Adipocyte (in vitro differentiated cells): ENCODE data around the gene CTNNAL1.
A peak's percentile ranks its signal among the peaks of the same experiment; 100 is the strongest.

Source experiments
- DNase-seq: peaks from one replicate; pipeline ENCODE4 v3.0.0-alpha.2; 2015; ENCODE audit warnings: low read depth
- H3K27me3 ChIP-seq: replicated peaks from 2 replicates; pipeline ENCODE4 v1.7.0; 2013; ENCODE audit warnings: mild to moderate bottlenecking, low read length, moderate library complexity; ENCODE audit not compliant: control insufficient read depth, insufficient read depth
- H3K36me3 ChIP-seq: 2 replicates; pipeline ENCODE4 v1.7.0; 2013; ENCODE audit warnings: low read length, mild to moderate bottlenecking, moderate library complexity; ENCODE audit not compliant: control insufficient read depth, insufficient read depth, severe bottlenecking
- H3K4me1 ChIP-seq: 2 replicates; pipeline ENCODE4 v1.7.0; 2013; ENCODE audit warnings: mild to moderate bottlenecking, low read length, moderate library complexity; ENCODE audit not compliant: control insufficient read depth, insufficient read depth
- H3K4me3 ChIP-seq: 2 replicates; pipeline ENCODE4 v1.7.0; 2013; ENCODE audit warnings: mild to moderate bottlenecking, low read length, moderate library complexity
- H3K9ac ChIP-seq: 2 replicates; pipeline ENCODE4 v1.7.0; 2013; ENCODE audit warnings: mild to moderate bottlenecking, low read length, moderate library complexity
- H3K9me3 ChIP-seq: 2 replicates; pipeline ENCODE4 v1.7.0; 2013; ENCODE audit warnings: mild to moderate bottlenecking, low read length, moderate library complexity; ENCODE audit not compliant: control insufficient read depth

The CTNNAL1 gene

DNA sequence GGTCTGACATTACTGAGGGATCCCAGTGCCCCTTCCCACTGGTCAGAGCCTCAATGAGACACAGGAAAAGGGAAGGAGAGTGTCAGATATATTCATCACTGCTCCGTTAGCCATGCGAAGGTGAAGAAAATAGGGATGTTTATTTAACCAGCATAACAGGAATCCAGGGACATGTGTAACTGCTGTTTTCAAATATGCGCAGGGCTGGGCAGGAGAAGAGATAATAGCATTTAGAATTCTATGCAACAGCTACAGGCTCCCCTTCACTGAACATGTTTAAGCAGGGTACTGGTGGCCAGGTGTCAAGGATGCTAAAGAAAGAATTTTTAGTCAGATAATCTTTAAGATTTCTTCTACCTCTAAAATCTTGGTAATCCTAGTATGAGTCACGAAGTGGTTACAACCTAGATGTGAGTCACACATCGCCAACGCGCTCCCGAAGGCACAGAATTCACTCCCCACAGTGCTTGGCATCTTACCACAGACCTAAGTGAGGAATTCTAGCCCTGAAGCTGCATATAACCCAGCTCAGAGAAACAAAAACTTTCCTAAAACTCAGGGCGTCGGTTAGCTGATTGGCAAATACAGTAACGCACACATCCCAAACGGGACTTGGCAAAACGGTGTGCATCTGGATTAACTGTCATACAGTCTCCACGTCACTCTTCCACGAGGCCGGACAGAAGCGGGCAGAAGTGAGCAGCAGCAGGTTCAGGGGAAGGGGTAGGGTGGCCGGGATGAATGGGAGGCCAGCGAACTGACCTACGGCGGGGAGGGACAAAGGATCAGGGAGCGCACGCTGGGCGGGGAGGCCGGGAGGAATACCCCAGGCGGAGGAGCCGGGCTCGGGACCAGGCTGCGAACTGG, 1.1 kb downstream of the CTNNAL1 start:
- Histone ChIP-seq H3K9me3 (no peaks in the 10 kb centered on the region), H3K4me3 (peak overlapping the region; percentile 91), H3K9ac (peak overlapping the region; percentile 91), H3K27me3 (no peaks in the 10 kb centered on the region), H3K4me1 (peaks cover 39% of the 10 kb centered on the region), H3K36me3 (peaks cover under 1% of the 10 kb centered on the region)
- peak; percentile 96 for DNase-seq

DNA sequence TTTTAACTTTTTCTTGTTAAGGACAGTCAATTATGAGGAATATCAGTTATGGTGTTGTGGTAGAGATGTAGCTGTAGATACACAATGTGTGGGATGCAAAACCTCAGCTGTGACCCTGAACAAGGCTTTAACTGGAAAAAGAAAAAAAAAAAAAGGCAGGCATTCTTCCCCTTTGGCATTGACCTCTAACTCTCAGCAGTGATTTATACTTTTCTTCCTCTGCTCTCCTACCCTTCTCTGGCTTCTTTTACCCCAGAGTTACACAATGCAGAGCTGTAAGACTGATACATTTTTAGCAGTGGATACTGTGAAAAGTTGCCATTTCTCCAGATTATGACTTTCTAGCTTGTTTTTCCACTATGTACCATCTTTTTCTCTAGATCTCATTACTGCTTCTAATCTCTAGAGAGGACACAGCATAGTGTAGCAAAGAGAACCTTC, 2.0 kb downstream of the CTNNAL1 start:
- peak overlapping the region; percentile 91 for H3K4me3 ChIP-seq
- H3K9me3 ChIP-seq: no peaks in the 10 kb centered on the region
- peaks cover 39% of the 10 kb centered on the region for H3K4me1 ChIP-seq
- DNase-seq: peak; percentile 53
- peak overlapping the region; percentile 91 for H3K9ac ChIP-seq
- H3K27me3 ChIP-seq: no peaks in the 10 kb centered on the region
- no peaks in the 10 kb centered on the region for H3K36me3 ChIP-seq

DNA sequence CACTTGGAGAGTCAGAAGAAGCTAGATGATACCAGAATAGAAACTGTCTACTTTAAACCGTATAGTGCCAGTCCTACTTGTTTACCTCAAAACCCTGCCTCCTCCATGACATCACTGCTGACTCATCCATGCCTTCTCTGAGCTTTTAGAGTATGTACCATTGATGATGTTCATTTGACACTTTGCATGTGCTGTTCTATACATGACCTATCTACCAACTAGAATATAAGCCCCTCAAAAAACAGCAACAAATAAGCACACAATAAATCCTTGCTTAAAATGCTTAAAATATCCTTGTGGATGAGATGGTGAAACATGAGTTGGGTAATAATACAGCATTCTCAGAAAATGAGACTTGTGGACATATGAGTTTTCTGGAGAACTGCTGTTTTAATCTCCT, 2.6 kb downstream of the CTNNAL1 start:
- Histone ChIP-seq H3K4me3 (peak overlapping the region; percentile 91), H3K9me3 (no peaks in the 10 kb centered on the region), H3K4me1 (peaks cover 39% of the 10 kb centered on the region), H3K27me3 (no peaks in the 10 kb centered on the region), H3K36me3 (no peaks in the 10 kb centered on the region), H3K9ac (peak overlapping the region; percentile 91)
- peak; percentile 83 for DNase-seq

DNA sequence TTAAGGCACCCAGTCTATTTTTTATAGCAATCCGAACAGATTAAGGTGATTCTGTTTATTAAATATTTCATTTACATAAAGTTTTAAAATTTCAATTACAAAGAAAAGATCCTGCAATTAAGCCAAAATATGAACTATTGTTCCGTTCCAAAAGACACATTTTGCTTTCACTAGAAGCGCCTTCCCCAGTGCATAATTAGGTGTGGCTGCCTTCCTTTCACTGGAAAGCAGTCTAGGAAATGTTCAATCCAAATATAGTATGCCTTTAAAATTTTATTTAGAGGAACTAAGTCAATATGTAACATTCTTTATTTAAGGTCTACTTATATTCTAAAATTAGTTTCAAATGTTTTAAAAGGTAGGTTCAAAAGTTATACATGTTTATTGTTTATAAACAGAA, 7.6 kb downstream of the CTNNAL1 start:
- Histone ChIP-seq H3K9ac (no peak overlapping the region), H3K36me3 (no peaks in the 10 kb centered on the region), H3K27me3 (no peaks in the 10 kb centered on the region), H3K9me3 (peaks cover 11% of the 10 kb centered on the region), H3K4me3 (no peak overlapping the region), H3K4me1 (peaks cover 7% of the 10 kb centered on the region)
- no peak for DNase-seq

DNA sequence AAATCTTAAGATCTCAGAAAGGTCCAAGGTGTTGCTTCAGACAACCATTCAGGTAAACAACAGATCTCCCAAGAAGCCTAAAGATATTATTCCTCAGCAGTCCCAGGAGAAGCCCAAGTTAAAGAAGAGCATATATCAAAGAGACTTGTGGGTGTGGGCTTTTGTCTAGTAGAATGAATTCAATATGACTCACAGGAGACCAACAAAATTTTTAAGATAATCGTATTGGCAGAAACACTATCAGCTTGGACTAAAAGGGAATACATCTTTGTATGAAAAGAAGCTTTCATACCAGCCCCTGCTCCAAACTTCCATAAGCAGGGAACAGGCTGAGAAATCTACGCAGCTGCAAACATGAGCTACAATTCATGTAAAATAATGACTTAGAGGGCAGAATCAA, 10.2 kb downstream of the CTNNAL1 start:
- H3K9ac ChIP-seq: no peak overlapping the region
- no peaks in the 10 kb centered on the region for H3K4me1 ChIP-seq
- peaks cover 11% of the 10 kb centered on the region for H3K9me3 ChIP-seq
- no peak for DNase-seq
- H3K36me3 ChIP-seq: peaks cover 4% of the 10 kb centered on the region
- no peak overlapping the region for H3K4me3 ChIP-seq
- H3K27me3 ChIP-seq: no peaks in the 10 kb centered on the region

DNA sequence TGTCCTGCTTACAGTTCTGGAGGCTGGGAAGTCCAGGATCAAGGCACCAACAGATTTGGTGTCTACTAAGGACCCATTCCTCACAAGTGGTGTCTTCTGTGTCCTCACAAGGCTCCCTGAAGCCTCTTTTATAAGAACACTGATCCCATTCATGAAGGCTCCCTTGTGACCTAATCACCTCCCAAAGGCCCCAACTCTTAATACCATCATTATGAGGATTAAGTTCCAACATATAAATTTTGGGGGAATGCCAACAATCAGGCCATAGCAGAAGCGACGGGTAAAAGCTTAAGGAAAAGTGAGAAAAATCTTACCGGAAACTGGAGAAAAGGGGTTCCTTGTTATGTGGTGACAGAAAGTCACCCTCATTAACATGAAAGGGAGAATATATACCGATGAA, 11.2 kb downstream of the CTNNAL1 start:
- H3K9me3 ChIP-seq: peaks cover 11% of the 10 kb centered on the region
- no peak overlapping the region for H3K4me3 ChIP-seq
- H3K9ac ChIP-seq: no peak overlapping the region
- no peak for DNase-seq
- no peaks in the 10 kb centered on the region for H3K4me1 ChIP-seq
- H3K36me3 ChIP-seq: peaks cover 4% of the 10 kb centered on the region
- H3K27me3 ChIP-seq: no peaks in the 10 kb centered on the region

DNA sequence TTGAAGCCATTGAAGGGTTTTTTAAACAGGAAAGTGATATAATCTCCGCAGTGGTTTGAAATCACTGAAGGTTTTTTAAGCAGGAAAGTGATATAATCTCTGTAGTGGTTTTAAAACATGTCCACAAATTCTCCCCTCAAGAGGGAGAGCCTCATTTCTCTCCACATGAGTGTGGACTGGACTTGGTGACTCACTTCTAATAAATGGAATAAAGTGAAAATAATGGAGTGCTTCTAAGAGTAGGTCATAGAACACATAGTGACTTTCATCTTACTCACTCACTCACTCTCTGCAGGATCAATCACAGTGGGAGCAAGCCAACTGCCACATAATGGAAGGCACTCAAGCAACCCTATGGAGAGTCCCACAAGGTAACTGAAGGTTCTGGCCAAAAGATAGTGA, 12.0 kb downstream of the CTNNAL1 start:
- peak; percentile 34 for DNase-seq
- H3K36me3 ChIP-seq: peaks cover 4% of the 10 kb centered on the region
- no peaks in the 10 kb centered on the region for H3K27me3 ChIP-seq
- no peak overlapping the region for H3K9ac ChIP-seq
- no peak overlapping the region for H3K4me3 ChIP-seq
- H3K9me3 ChIP-seq: peaks cover 11% of the 10 kb centered on the region
- H3K4me1 ChIP-seq: no peaks in the 10 kb centered on the region

DNA sequence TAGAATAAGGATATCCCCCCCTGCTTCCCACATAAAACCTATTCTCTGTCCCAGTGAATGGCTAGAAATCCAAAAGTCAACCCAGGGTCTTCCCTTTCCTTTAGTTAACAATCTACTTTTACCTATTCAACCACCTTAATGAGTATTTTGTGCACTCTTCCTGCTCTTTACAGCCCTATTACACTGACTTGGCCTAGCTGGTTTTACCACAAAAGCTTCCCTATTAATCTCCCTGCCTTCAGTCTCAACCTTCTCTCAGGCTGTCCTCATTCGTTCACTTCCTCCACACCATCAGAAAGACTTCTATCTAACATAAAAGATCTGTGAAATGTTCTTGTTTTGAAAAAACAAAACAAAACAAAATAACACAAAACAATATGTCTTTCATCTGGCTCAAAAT, 16.2 kb downstream of the CTNNAL1 start:
- no peaks in the 10 kb centered on the region for H3K4me1 ChIP-seq

DNA sequence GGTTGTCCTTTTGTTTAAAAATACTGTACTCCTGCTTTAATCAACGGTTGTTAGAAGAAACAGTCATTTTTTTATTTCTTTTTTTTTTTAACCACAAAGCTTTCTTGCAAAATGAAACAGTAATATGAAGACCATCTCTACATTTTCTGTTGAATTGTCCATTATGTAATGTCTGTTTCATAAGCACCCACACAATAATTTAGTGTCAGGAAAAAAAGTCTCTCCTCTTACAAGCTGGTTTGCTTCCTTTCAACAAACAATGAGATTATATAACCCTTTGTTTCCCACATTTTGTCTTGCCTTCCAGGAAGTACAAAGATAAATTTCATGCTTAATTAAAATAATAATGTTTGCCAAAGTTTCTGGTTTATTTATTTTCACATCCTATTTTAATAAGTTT, 16.7 kb downstream of the CTNNAL1 start:
- no peaks in the 10 kb centered on the region for H3K9me3 ChIP-seq
- H3K4me1 ChIP-seq: no peaks in the 10 kb centered on the region
- H3K27me3 ChIP-seq: no peaks in the 10 kb centered on the region
- H3K4me3 ChIP-seq: no peak overlapping the region
- DNase-seq: no peak
- H3K36me3 ChIP-seq: peaks cover 10% of the 10 kb centered on the region
- H3K9ac ChIP-seq: no peak overlapping the region

More for the DNA sequence above, 16.2 kb downstream of the CTNNAL1 start:
- peaks cover 6% of the 10 kb centered on the region for H3K36me3 ChIP-seq
- H3K27me3 ChIP-seq: no peaks in the 10 kb centered on the region
- no peak overlapping the region for H3K4me3 ChIP-seq
- no peaks in the 10 kb centered on the region for H3K9me3 ChIP-seq
- no peak for DNase-seq
- no peak overlapping the region for H3K9ac ChIP-seq

DNA sequence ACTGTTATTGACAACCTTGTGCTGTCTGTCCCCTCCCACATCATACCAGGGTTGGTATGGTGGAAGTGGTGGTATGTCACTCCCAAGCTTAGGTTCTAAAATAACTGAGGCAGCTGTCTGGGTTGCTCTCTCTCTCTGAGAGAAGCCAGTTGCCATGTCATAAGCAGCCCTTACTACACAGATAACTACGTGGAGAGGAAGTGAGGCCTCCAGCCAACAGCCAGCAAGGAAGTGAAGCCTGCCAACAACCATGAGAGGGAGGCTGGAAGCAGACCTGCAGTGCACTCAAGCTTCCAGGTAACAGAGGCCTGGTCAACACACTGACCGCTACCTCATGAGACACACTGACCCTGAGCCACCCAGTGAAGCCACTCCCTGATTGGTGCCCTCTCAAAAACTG, 18.6 kb downstream of the CTNNAL1 start:
- Histone ChIP-seq H3K36me3 (peaks cover 20% of the 10 kb centered on the region), H3K4me3 (no peak overlapping the region), H3K4me1 (no peaks in the 10 kb centered on the region), H3K9ac (no peak overlapping the region), H3K9me3 (no peaks in the 10 kb centered on the region), H3K27me3 (no peaks in the 10 kb centered on the region)
- DNase-seq: no peak

DNA sequence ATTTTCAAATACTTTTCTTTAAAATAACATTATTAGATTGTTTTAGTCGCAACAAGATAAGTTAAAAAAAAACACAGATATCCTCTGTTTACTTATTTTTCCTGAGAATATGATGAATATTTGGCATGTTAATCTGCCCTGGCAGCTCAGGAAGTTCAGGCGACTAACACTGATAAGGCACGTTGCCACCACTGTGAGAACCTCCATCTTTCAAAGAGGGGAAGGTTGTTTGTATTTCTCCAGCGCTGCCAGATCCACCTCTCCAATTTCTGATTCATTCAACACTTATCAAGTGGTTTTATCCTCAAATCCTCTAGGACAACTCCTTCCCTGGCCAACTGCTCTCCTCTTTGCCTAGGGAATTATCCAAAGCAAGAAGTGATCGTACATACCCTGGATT, 21.8 kb downstream of the CTNNAL1 start:
- no peaks in the 10 kb centered on the region for H3K4me1 ChIP-seq
- DNase-seq: no peak
- H3K4me3 ChIP-seq: no peak overlapping the region
- no peaks in the 10 kb centered on the region for H3K9me3 ChIP-seq
- peaks cover 16% of the 10 kb centered on the region for H3K36me3 ChIP-seq
- H3K27me3 ChIP-seq: no peaks in the 10 kb centered on the region
- H3K9ac ChIP-seq: no peak overlapping the region

DNA sequence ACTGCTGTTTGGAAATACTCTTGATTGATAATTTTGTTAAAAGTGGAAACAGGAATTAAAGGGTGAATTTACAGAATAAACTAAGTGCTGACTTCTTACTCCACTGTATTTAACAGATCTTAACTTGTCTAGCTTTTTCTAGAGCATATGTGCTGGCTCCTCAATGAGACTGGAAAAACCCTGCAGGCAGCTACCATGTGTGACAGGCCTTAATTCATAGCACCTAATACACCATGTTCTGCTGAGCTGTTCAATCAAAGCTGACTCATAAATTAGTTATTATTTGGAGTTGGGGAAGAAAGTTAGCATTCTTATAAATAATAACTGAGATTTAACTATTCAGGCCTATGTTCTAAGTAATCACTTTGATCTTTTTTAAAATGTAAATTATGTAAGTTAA, 29.4 kb downstream of the CTNNAL1 start:
- Histone ChIP-seq H3K27me3 (no peaks in the 10 kb centered on the region), H3K4me3 (no peak overlapping the region), H3K9ac (no peak overlapping the region), H3K9me3 (no peaks in the 10 kb centered on the region), H3K36me3 (peaks cover 19% of the 10 kb centered on the region), H3K4me1 (no peaks in the 10 kb centered on the region)
- no peak for DNase-seq
